H1 (cell line): ENCODE data around the gene MPEG1. TPM values are rescaled to one million over a fixed set of nuclear protein-coding genes. Genes with fewer than 3 reads are reported as not detected.

Experiments used
- CTCF ChIA-PET: fragments of 300-600 bp; sonication (Branson Sonifier 250); formaldehyde crosslinking; loops from one replicate; lab custom pipeline; 2021; ENCODE audit not compliant: partially characterized antibody; lab: Charles Lee
- POLR2A ChIA-PET: fragments of 300-600 bp; sonication (Branson Sonifier 250); formaldehyde crosslinking; loops from one replicate; lab custom pipeline; 2021; ENCODE audit warnings: inconsistent platforms; ENCODE audit not compliant: partially characterized antibody; lab: Charles Lee
- DNase-seq, 2 experiments: peaks; one replicate each; pipeline versions ENCODE4 v3.0.0 to v3.0.0-alpha.2; 2010 to 2022; ENCODE audit warnings: low spot score in 2 of 2, low read depth in 1 of 2, mixed read lengths in 1 of 2
- FAIRE-seq: peaks from 2 replicates; lab custom pipeline; 2011; peaks lifted over from hg19 to GRCh38; lab: Jason Lieb, UNC
- H2AFZ ChIP-seq: 2 replicates; pipeline ENCODE4 v1.8.1; 2012; ENCODE audit warnings: low read length, inconsistent platforms
- H2AK5ac ChIP-seq: 2 replicates; pipeline ENCODE4 v1.6.1; 2013; ENCODE audit warnings: low read depth, low read length
- H2BK120ac ChIP-seq: replicated peaks from 2 replicates; pipeline ENCODE3; 2013; ENCODE audit warnings: low read depth, low read length, inconsistent platforms
- H2BK12ac ChIP-seq: 2 replicates; pipeline ENCODE4 v1.6.1; 2013; ENCODE audit warnings: low read depth, low read length
- H2BK15ac ChIP-seq: 2 replicates; pipeline ENCODE4 v1.6.1; 2013; ENCODE audit warnings: low read length
- H2BK20ac ChIP-seq: 2 replicates; pipeline ENCODE4 v1.6.1; 2013; ENCODE audit warnings: low read length
- H2BK5ac ChIP-seq: 2 replicates; pipeline ENCODE4 v1.6.1; 2013; ENCODE audit warnings: low read depth, low read length
- H3K14ac ChIP-seq: 2 replicates; pipeline ENCODE4 v1.6.1; 2013; ENCODE audit warnings: inconsistent platforms; ENCODE audit not compliant: insufficient read length
- H3K18ac ChIP-seq: 2 replicates; pipeline ENCODE4 v1.6.1; 2013; ENCODE audit warnings: low read length; ENCODE audit errors: extremely low read depth
- H3K23ac ChIP-seq: 2 replicates; pipeline ENCODE4 v1.6.1; 2013; ENCODE audit warnings: inconsistent platforms; ENCODE audit not compliant: insufficient read length
- H3K23me2 ChIP-seq: 2 replicates; pipeline ENCODE4 v1.6.1; 2013; ENCODE audit warnings: low read depth, low read length
- H3K27ac ChIP-seq: 2 replicates; pipeline ENCODE4 v1.6.1; 2011; ENCODE audit warnings: low read depth, low read length, inconsistent platforms
- H3K27me3 ChIP-seq, 4 experiments: replicated peaks in 1 of 4; 1 replicate in 1 of 4; 2 replicates in 3 of 4; pipeline versions ENCODE4 v1.6.1 to v1.8.1; 2011 to 2013; ENCODE audit warnings: low read length in 3 of 4, mild to moderate bottlenecking in 3 of 4, inconsistent platforms in 2 of 4, mixed read lengths in 2 of 4, moderate library complexity in 1 of 4; ENCODE audit not compliant: control insufficient read depth in 3 of 4, insufficient read depth in 3 of 4; ENCODE audit errors: extremely low read depth in 1 of 4
- H3K36me3 ChIP-seq, 4 experiments: 2 replicates each; pipeline versions ENCODE4 v1.6.1 to v1.8.1; 2011 to 2013; ENCODE audit warnings: mild to moderate bottlenecking in 4 of 4, low read length in 3 of 4, moderate library complexity in 2 of 4, control low read depth in 1 of 4, inconsistent platforms in 1 of 4; ENCODE audit not compliant: insufficient read depth in 4 of 4, control insufficient read depth in 2 of 4
- H3K4ac ChIP-seq: replicated peaks from 2 replicates; pipeline ENCODE3; 2013; ENCODE audit warnings: low read length, low read depth, mixed read lengths, inconsistent platforms; ENCODE audit not compliant: insufficient read length
- H3K4me1 ChIP-seq, 4 experiments: replicated peaks in 1 of 4; 1 replicate in 1 of 4; 2 replicates in 3 of 4; pipeline versions ENCODE4 v1.6.1 to v1.8.1; 2011 to 2013; ENCODE audit warnings: low read length in 3 of 4, inconsistent platforms in 2 of 4, mixed read lengths in 1 of 4; ENCODE audit not compliant: insufficient read depth in 4 of 4, control insufficient read depth in 3 of 4
- H3K4me2 ChIP-seq, 2 experiments: 2 replicates each; pipeline versions ENCODE4 v1.6.1 to v1.8.1; 2011 to 2013; ENCODE audit warnings: low read depth in 2 of 2, low read length in 2 of 2, control low read depth in 1 of 2, inconsistent platforms in 1 of 2, mild to moderate bottlenecking in 1 of 2; ENCODE audit not compliant: insufficient read depth in 1 of 2
- H3K4me3 ChIP-seq, 4 experiments: fragments of 200-600, 300-600 bp in 1 of 4; sonication (generic), shearing (Covaris generic), sonication (Bioruptor Twin) in 1 of 4; 2 replicates each; pipeline versions ENCODE4 v1.5.1 to v1.8.1; 2011 to 2016; ENCODE audit warnings: low read length in 4 of 4, low read depth in 3 of 4, control low read depth in 2 of 4, inconsistent platforms in 2 of 4, mild to moderate bottlenecking in 2 of 4, mixed read lengths in 1 of 4, moderate library complexity in 1 of 4; ENCODE audit not compliant: insufficient read depth in 2 of 4; ENCODE audit errors: extremely low read depth in 1 of 4
- H3K56ac ChIP-seq: replicated peaks from 2 replicates; pipeline ENCODE3; 2013; ENCODE audit warnings: low read depth, mild to moderate bottlenecking, mixed read lengths, low read length, inconsistent platforms; ENCODE audit not compliant: insufficient read length
- H3K79me1 ChIP-seq: 2 replicates; pipeline ENCODE4 v1.6.1; 2013; ENCODE audit warnings: low read depth, low read length, control low read depth
- H3K79me2 ChIP-seq, 2 experiments: 2 replicates each; pipeline versions ENCODE4 v1.6.1 to v1.8.1; 2012 to 2013; ENCODE audit warnings: low read length in 2 of 2, mild to moderate bottlenecking in 2 of 2, inconsistent platforms in 1 of 2; ENCODE audit not compliant: insufficient read depth in 2 of 2, control insufficient read depth in 1 of 2
- H3K9ac ChIP-seq, 4 experiments: replicated peaks in 1 of 4; 1 replicate in 1 of 4; 2 replicates in 3 of 4; pipeline versions ENCODE4 v1.6.1 to v1.8.1; 2011 to 2013; ENCODE audit warnings: low read depth in 3 of 4, low read length in 3 of 4, control low read depth in 2 of 4, mild to moderate bottlenecking in 2 of 4, moderate library complexity in 2 of 4, inconsistent platforms in 1 of 4; ENCODE audit errors: extremely low read depth in 1 of 4
- H3K9me3 ChIP-seq, 2 experiments: 2 replicates each; pipeline versions ENCODE4 v1.6.1 to v1.8.1; 2012 to 2013; ENCODE audit warnings: mild to moderate bottlenecking in 2 of 2, moderate library complexity in 2 of 2, control low read depth in 1 of 2, inconsistent platforms in 1 of 2, low read depth in 1 of 2, low read length in 1 of 2, mixed read lengths in 1 of 2; ENCODE audit not compliant: insufficient read depth in 2 of 2
- H4K20me1 ChIP-seq, 2 experiments: replicated peaks in 1 of 2; 2 replicates each; pipeline versions ENCODE3 to v1.8.1; 2011 to 2013; ENCODE audit warnings: inconsistent platforms in 2 of 2, low read length in 2 of 2, mild to moderate bottlenecking in 1 of 2; ENCODE audit not compliant: insufficient read depth in 2 of 2, control insufficient read depth in 1 of 2
- H4K5ac ChIP-seq: 2 replicates; pipeline ENCODE4 v1.6.1; 2013; ENCODE audit warnings: low read length, low read depth, mixed read lengths, inconsistent platforms; ENCODE audit not compliant: insufficient read length
- H4K8ac ChIP-seq: 2 replicates; pipeline ENCODE4 v1.8.0; 2013; ENCODE audit warnings: mild to moderate bottlenecking, moderate library complexity, low read length, inconsistent platforms; ENCODE audit not compliant: insufficient read depth; ENCODE audit errors: extremely low read depth
- H4K91ac ChIP-seq: replicated peaks from 2 replicates; pipeline ENCODE3; 2013; ENCODE audit warnings: low read length, mixed read lengths, inconsistent platforms; ENCODE audit not compliant: insufficient read length
- RAD21 ChIP-seq, 2 experiments: IDR thresholded peaks in 1 of 2; conservative IDR thresholded peaks in 1 of 2; 2 replicates each; pipeline ENCODE4 v1.6.1; 2011; ENCODE audit warnings: low read depth in 2 of 2, low read length in 2 of 2, improper control_type of control experiment in 1 of 2, inconsistent platforms in 1 of 2, mild to moderate bottlenecking in 1 of 2, moderate library complexity in 1 of 2
- TEAD4 ChIP-seq: IDR thresholded peaks from 2 replicates; pipeline ENCODE4 v1.6.1; 2012; ENCODE audit warnings: low read depth, low read length, inconsistent platforms, mixed read lengths
- ZNF274 ChIP-seq: IDR thresholded peaks from 2 replicates; pipeline ENCODE4 v1.7.0; 2012; ENCODE audit warnings: low read length, borderline replicate concordance; ENCODE audit errors: extremely low read depth
- WGBS, 2 experiments: shearing (Covaris generic) in 1 of 2; methylation state at CpG; one replicate each; pipeline versions ENCODE4 v1.1.6 to v1.1.7; 2013 to 2015; ENCODE audit warnings: low lambda C conversion rate in 2 of 2, mixed read lengths in 2 of 2, inconsistent platforms in 1 of 2, low coverage in 1 of 2, missing lambda C conversion rate in 1 of 2; ENCODE audit not compliant: insufficient replicate concordance in 2 of 2, insufficient coverage in 1 of 2, insufficient read length in 1 of 2; ENCODE audit errors: extremely low coverage in 1 of 2, missing lambda C conversion rate in 1 of 2; 5-methylcytosine and 5-hydroxymethylcytosine counted together
- polyA plus RNA-seq, 7 experiments: library from polyadenylated mRNA; depleted of rRNA in 3 of 7; stranded (reverse) in 5 of 7; unstranded in 2 of 7; fragments of >200 nt in 5 of 7; fragments of 200-250 nt in 2 of 7; gene quantifications; 1 replicate in 5 of 7; 2 replicates in 1 of 7; 4 replicates in 1 of 7; pipeline versions ENCODE4 v1.2.1 to v1.2.3, GENCODE V29; 2011 to 2013; ENCODE audit warnings: missing spikeins in 2 of 7, mixed read lengths in 2 of 7
- total RNA-seq: library from RNA; stranded (reverse); fragmentation: NEBNext Ultra II Directional; extraction: Animal tissue kit (Norgen Biotek cat#: 25700); gene quantifications from 2 replicates; pipeline ENCODE4 v1.2.1, GENCODE V29; 2021

The MPEG1 gene
- total and polyA plus RNA-seq, 2 of the 8 experiments (the other 6 are each of a cell fraction or from before 2014, with no cell fraction given) = not detected

DNA sequence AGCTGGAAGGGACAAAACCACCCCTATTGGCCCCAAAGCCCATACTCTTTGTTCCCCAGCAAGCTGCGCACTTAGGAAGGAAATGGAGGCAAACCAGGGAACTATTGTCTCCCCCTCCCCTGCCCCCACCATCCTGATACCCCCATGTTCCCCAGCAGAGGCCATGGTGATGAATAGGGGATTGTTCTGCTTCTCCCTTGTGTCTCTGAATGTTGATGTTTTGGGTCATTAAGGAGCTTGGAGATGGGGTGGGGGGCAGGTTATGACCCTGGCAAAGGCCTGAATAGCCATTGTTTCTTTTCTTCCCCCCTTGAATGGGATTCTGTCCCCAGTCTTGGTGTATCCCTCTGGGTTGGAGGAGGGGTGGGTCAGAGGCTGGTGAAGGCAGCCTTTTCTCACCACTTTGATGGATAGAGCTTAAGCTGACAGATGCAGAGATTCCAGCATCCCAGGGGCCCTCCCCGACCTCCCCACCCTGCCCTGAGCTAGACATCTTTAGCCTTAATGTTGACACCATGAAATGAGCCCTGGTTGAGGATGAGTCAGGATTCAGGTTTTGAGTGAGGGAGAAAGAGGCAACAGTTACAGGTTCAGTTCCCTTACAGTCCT lies 32.5 kb downstream of the MPEG1 start:
- Histone ChIP-seq H3K18ac (no peak overlapping the region), H2BK120ac (no peak overlapping the region), H2AFZ (no peak overlapping the region), H2BK12ac (no peak overlapping the region), H3K9ac (no peak overlapping the region), H4K5ac (no peak overlapping the region), H3K4me3 (no peak overlapping the region), H4K8ac (no peak overlapping the region), H3K36me3 (peaks cover 0 to 11% (median 2%) of the 10 kb centered on the region in 4 experiments; a peak in 3 of 8 replicates), H3K27me3 (no peaks in the 10 kb centered on the region), H3K4ac (no peak overlapping the region), H3K4me1 (peaks cover 0 to 12% (median 6%) of the 10 kb centered on the region in 4 experiments; a peak in 3 of 7 replicates), H3K79me1 (peaks cover 6% of the 10 kb centered on the region; the same call in 1 of the 2 replicates), H3K14ac (no peak overlapping the region), H3K23me2 (no peaks in the 10 kb centered on the region), H2BK5ac (no peak overlapping the region), H3K9me3 (no peaks in the 10 kb centered on the region), H4K91ac (no peak overlapping the region), H3K56ac (no peak overlapping the region), H3K4me2 (no peak overlapping the region), H2AK5ac (no peak overlapping the region), H3K27ac (no peak overlapping the region), H3K23ac (no peak overlapping the region), H3K79me2 (peaks cover 0 to 14% of the 10 kb centered on the region in 2 experiments; a peak in 2 of 4 replicates), H2BK15ac (no peak overlapping the region), H2BK20ac (no peak overlapping the region), H4K20me1 (peaks cover 0 to 3% of the 10 kb centered on the region in 2 experiments)
- POLR2A ChIA-PET = interaction anchor here (9.4 kb wide), 1 partner anchor 7 kb away, joined by 79 read pairs; the partner anchor contains the start of gene DTX4
- FAIRE-seq = no peak
- CTCF ChIA-PET = interaction anchor here (1.0 to 9.5 kb wide), 6 partner anchors 8 to 378 kb away, joined by 3 to 201 read pairs (median 4); partner anchors contain the start of gene DTX4
- DNase-seq = no peak
- WGBS, 2 experiments = 50% methylated on average over 1 of the region's 2 CpGs; no CpG with 5 or more reads in 1 of the 2 experiments
- TF ChIP-seq TEAD4 (no peak), ZNF274 (no peak), RAD21 (IDR thresholded peaks at IDR 0.05 in 1 of 2, conservative IDR thresholded peaks at IDR 0.05 in 1 of 2; ENCODE audit: low read depth in 2 of 2, low read length in 2 of 2) (no peak)
